NCI-H524 (cell line): ENCODE results near the gene AKT3.
"Not testable (repeated sequence)": the region's sequence is repeated elsewhere in the genome, so short reads cannot be mapped to it uniquely, and the experiment has no call there.

Experiments
- DNase-seq, 2 experiments: peaks; one replicate each; lab custom pipeline; 2025; lab: John Stamatoyannopoulos, UW

Gene AKT3

GRCh38 chr1:243693800-243694199 lies 156.2 kb downstream of the AKT3 start:
- DNase-seq: peak; percentile 56 to 74

- no peak for DNase-seq
Measured at GRCh38 chr1:243686159-243686558, 163.9 kb downstream of the AKT3 start.

GRCh38 chr1:243680860-243681259 lies 169.2 kb downstream of the AKT3 start:
- DNase-seq: no peak

- no peak for DNase-seq
Measured at GRCh38 chr1:243672539-243673074, 177.4 kb downstream of the AKT3 start.

GRCh38 chr1:243667591-243667990 lies 182.5 kb downstream of the AKT3 start:
- DNase-seq: no peak

GRCh38 chr1:243667133-243667532 lies 182.9 kb downstream of the AKT3 start:
- no peak for DNase-seq

- DNase-seq: no peak
Measured at GRCh38 chr1:243663651-243664050, 186.4 kb downstream of the AKT3 start.

GRCh38 chr1:243662169-243662568 lies 187.9 kb downstream of the AKT3 start:
- not testable (repeated sequence) for DNase-seq

GRCh38 chr1:243658594-243659105 lies 191.4 kb downstream of the AKT3 start:
- no peak for DNase-seq

GRCh38 chr1:243657793-243658192 lies 192.2 kb downstream of the AKT3 start:
- no peak for DNase-seq

GRCh38 chr1:243649530-243649929 lies 200.5 kb downstream of the AKT3 start:
- not testable (repeated sequence) for DNase-seq

- DNase-seq: no peak
Measured at GRCh38 chr1:243646841-243647240, 203.2 kb downstream of the AKT3 start.

- DNase-seq: no peak
Measured at GRCh38 chr1:243645281-243645680, 204.8 kb downstream of the AKT3 start.

- no peak for DNase-seq
Measured at GRCh38 chr1:243642936-243643335, 207.1 kb downstream of the AKT3 start.

GRCh38 chr1:243639027-243639658 lies 210.9 kb downstream of the AKT3 start:
- DNase-seq: no peak

GRCh38 chr1:243638186-243638585 lies 211.9 kb downstream of the AKT3 start:
- DNase-seq: no peak

- DNase-seq: no peak
Measured at GRCh38 chr1:243628476-243628907, 221.6 kb downstream of the AKT3 start.

- DNase-seq: no peak
Measured at GRCh38 chr1:243623841-243624240, 226.2 kb downstream of the AKT3 start.

GRCh38 chr1:243621973-243622372 lies 228.1 kb downstream of the AKT3 start:
- no peak for DNase-seq

GRCh38 chr1:243620096-243620495 lies 229.9 kb downstream of the AKT3 start:
- DNase-seq: no peak

- no peak for DNase-seq
Measured at GRCh38 chr1:243609698-243610097, 240.3 kb downstream of the AKT3 start.

- DNase-seq: no peak
Measured at GRCh38 chr1:243605604-243606003, 244.4 kb downstream of the AKT3 start.

GRCh38 chr1:243601720-243602119 lies 248.3 kb downstream of the AKT3 start:
- DNase-seq: no peak

GRCh38 chr1:243598433-243598832 lies 251.6 kb downstream of the AKT3 start:
- DNase-seq: no peak
